Keratinocyte (primary cell): Measurements from ENCODE around the gene CISH.

Experiments used
- CTCF ChIP-seq, 3 experiments: IDR thresholded peaks in 1 of 3; conservative IDR thresholded peaks in 1 of 3; optimal IDR thresholded peaks in 1 of 3; 2 replicates in 2 of 3; 3 replicates in 1 of 3; pipeline versions ENCODE3 to v1.5.1; 2011; ENCODE audit warnings: low read length in 3 of 3, mild to moderate bottlenecking in 3 of 3, moderate library complexity in 2 of 3, control low read depth in 1 of 3, inconsistent platforms in 1 of 3; ENCODE audit not compliant: insufficient read depth in 2 of 3; ENCODE audit errors: extremely low read depth in 1 of 3
- EZH2 ChIP-seq: IDR thresholded peaks from one replicate; pipeline ENCODE4 v1.6.1; 2012; ENCODE audit warnings: inconsistent platforms, mild to moderate bottlenecking, low read length, moderate library complexity

DNA sequence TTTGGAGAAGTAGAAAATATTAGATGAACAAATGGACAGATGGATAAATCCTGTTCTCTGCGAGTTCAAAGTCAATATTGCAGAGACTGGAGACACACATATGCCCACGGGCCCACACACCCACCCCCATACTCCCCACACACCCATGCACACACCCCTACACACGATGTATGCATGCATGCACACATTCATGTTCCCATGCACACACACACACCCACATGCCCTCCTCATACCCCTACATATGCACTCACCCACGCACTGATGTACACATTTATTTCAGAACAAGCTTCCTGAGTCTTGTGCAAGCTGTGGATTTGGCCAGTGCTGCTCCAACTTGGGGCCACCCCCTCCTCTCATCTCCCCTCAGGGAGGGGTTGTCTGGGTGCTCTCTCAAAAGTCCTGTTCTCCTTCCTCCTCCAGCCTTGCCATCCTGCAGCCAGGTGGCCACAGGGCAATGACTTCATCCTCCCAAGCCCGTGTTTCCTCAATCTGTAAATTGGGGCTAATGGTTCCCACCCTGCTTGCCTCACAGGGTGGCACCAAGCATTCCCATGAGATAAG, 21.7 kb upstream of the CISH start:
- TF ChIP-seq CTCF (optimal IDR thresholded peaks at IDR 0.05 in 1 of 3, IDR thresholded peaks at IDR 0.05 in 1 of 3, conservative IDR thresholded peaks at IDR 0.05 in 1 of 3; ENCODE audit: extremely low read depth in 1 of 3, insufficient read depth in 2 of 3, low read length in 3 of 3) = no peak
- TF ChIP-seq EZH2 = no peak
